Keratinocyte (primary cell): ENCODE results near the gene ANGPTL4.

Experiments used
- CTCF ChIP-seq, 3 experiments: IDR thresholded peaks in 1 of 3; conservative IDR thresholded peaks in 1 of 3; optimal IDR thresholded peaks in 1 of 3; 2 replicates in 2 of 3; 3 replicates in 1 of 3; pipeline versions ENCODE3 to v1.5.1; 2011; ENCODE audit warnings: low read length in 3 of 3, mild to moderate bottlenecking in 3 of 3, moderate library complexity in 2 of 3, control low read depth in 1 of 3, inconsistent platforms in 1 of 3; ENCODE audit not compliant: insufficient read depth in 2 of 3; ENCODE audit errors: extremely low read depth in 1 of 3
- EZH2 ChIP-seq: IDR thresholded peaks from one replicate; pipeline ENCODE4 v1.6.1; 2012; ENCODE audit warnings: inconsistent platforms, mild to moderate bottlenecking, low read length, moderate library complexity

- TF ChIP-seq CTCF (optimal IDR thresholded peaks at IDR 0.05 in 1 of 3, IDR thresholded peaks at IDR 0.05 in 1 of 3, conservative IDR thresholded peaks at IDR 0.05 in 1 of 3; ENCODE audit: extremely low read depth in 1 of 3, insufficient read depth in 2 of 3, low read length in 3 of 3) (no peak), EZH2 (no peak)
Measured at GRCh38 chr19:8352134-8352827, 11.7 kb upstream of the ANGPTL4 start.
